Activated CD8-positive, alpha-beta memory T cell treated with anti-CD3 and anti-CD28 coated beads for 48 hours (primary cell): ENCODE data around the gene OR7G2.
"Not testable (repeated sequence)": the region's sequence is repeated elsewhere in the genome, so short reads cannot be mapped to it uniquely, and the experiment has no call there.

Experiments used
- DNase-seq, 3 experiments: peaks; one replicate each; pipeline ENCODE4 v3.0.0-alpha.2; 2020; ENCODE audit warnings: low read depth in 2 of 3, low spot score in 2 of 3

The OR7G2 gene

DNA sequence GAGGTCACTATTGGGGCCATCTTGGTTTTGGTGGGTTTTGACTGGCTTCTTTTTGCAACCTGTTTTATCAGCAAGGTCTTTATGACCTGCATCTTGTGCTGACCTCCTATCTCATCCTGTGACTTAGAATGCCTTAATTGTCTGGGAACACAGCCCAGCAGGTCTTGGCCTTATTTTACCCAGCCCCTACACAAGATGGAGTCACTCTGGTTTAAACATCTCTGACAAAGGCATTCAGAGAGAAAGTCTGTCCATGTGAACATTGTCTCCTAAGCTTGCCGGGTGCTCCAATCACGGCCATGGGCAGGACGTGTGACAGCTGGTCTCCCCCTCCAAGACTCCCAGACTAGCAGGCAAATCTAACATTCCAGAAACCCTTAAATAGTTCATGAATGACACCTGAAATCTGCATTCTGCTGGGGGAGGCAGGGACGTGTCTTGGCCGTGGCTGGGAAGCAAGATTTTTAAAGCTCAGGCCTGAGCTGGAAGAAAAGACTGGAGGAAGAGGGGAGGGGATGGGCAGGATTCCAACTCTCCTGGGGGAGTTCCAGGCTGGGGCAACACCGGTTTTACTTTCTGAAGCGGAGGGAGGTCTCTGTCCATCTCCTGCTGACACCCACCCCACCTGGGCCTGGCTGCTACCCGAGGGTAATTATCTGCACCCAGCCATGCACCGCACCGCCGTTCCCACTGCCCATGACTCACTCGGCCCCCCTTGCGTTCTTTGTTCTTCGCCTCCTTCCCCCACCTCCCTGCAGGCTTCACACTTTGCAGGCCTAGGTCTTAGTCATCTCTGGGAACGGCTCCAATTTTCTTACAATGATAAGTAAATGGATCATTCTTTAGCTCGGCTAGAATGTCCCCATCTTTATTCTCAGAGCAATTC lies 32.0 kb downstream of the OR7G2 start:
- DNase-seq: no peak

DNA sequence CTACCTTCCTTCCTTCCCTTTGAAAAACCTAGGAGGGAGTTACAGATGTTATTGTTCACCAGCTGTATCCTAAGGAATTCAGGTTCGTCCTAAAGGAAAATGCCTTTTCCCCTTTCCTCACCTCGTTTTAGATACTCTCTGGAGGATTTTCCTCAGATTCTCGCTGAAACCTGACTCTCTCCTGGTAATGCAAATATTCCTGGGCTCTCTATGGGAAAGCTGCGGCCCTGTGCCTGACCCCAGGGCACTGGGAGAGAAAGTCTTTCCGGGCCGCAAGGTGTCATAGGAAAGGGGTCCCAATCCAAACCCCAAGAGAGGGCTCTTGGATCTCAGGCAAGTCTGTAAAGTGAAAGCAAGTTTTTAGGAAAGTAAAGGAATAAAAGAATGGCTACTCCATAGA lies 33.5 kb downstream of the OR7G2 start:
- no peak for DNase-seq

- not testable (repeated sequence) for DNase-seq
Observed at GRCh38 chr19:9071720-9072119, 35.6 kb downstream of the OR7G2 start.

- no peak for DNase-seq
Observed at GRCh38 chr19:9070066-9070465, 37.2 kb downstream of the OR7G2 start.

DNA sequence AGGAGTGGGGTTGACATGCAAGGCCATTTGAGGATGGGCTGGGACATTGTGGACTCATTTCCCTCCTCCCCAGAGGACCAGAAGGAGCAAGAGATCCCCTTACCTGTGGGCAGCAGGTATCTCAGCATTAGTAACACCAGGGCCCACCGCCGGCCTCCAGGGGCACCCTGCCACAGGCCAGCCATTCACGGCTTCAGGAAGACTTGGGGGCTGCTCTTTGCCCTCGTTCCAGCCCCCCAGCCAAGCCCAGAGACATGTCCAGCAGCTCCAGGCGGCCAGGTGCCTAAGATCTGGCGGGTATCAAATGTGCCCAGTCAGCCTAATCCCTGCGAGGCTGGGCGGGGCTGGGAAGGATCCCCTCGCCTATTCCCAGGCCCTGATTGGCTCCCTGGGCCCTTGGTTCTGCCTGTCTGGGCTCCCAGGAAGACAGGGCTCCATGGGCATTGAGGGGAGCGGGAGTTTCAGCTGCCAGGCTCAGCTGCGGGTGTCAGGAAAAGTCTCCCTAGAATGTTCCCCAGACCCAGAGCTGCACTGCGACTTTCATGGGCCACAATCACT lies 41.7 kb downstream of the OR7G2 start:
- no peak for DNase-seq

GRCh38 chr19:9061879-9062278 lies 45.4 kb downstream of the OR7G2 start:
- DNase-seq: no peak

DNA sequence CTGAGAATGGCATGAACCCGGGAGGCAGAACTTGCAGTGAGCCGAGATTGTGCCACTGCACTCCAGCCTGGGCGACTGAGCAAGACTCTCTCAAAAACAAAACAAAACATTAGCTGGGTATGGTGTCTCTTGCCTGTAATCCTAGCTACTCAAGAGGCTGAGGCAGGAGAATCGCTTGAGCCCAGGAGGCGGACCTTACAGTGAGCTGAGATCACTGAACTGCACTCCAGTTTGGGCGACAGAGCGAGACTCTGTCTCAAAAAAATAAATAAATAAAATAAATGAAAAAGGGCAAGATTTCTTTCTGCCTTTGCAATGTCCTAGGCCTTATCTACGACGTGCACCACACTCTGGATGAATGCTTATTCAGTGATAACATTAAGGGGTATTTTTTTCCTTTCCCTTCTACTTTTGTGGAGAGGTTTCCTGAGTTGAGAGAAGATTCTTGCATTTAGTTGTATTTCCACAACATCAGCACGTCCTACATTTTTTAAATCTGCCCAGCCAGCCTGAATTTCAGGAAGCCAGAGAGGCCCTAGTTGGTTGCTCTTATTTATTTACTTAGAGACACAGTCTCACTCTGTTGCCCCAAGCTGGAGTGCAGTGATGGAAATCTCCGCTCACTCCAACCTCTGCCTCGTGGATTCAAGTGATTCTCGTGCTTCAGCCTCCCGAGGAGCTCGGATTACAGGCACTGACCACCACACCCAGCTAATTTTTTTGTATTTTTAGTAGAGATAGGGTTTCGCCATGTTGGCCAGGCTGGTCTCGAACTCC lies 46.5 kb downstream of the OR7G2 start:
- DNase-seq: no peak

DNA sequence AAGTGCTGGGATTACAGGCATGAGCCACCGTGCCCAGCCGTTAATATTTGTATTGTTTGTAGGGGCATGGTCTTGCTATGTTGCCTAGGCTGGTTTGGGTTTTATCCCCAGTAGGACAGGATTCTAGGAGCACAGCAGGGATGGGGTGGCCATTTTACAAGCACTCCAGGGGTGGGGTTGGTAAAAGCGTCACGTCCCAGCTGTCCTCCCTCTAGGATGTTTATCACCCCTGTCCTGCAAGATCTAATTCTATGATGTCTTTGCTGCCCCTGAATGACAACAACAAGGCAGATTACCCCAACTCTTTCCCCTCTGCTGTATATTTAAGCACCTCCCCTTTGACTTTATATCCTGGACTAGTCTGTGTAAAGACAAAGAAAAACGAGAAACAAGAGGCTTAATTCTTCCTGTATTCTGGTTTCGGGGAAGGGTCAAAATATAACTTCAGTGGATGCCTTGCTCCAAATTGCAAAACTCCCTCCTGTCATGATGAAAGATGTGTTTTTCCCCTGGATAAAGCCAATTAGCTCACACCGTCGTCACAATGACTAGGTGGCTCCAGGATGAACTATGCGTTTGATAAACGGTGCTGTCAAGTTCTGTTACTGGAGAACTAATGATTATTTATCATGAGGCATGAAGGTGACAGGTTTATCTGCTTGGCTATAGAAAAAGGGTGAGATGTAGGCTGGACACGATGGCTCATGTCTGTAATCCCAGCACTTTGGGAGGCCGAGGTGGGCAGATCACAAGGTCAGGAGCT lies 48.2 kb downstream of the OR7G2 start:
- DNase-seq: no peak

DNA sequence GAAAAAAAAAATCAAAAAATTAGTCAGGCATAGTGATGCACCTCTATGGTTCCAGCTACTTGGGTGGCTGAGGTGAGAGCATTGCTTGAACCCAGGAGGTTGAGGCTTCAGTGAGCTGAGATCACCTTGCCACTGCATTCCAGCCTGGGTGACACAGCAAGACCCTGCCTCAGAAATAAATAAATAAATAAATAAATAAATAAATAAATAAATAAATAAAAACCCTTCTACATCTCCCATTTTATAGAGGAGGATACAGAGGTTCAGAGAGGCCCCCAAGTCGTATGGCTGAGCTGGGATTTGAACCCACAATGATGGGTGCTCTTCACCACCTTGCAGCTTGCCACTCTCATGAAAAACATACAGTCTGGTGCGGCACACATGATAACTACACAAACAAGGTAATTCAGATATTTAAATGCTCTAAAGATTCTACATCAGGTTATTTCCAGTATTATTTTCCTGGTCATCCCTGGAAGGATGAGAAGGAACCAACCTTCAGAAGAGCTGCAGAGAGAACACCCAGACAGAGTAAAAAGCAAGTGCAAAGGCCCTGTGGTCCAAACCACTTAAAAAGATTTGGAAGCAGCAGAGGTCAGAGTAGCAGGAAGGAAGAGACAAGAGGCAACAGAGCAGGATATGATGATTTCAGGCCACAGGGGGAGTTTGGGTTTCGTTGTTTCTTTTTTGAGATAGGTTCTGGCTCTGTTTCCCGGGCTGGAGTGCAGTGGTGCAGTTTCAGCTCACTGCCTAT lies 49.6 kb downstream of the OR7G2 start:
- no peak for DNase-seq

GRCh38 chr19:9056131-9056530 lies 51.1 kb downstream of the OR7G2 start:
- DNase-seq: not testable (repeated sequence)

GRCh38 chr19:9054765-9055164 lies 52.5 kb downstream of the OR7G2 start:
- DNase-seq: no peak

GRCh38 chr19:9054207-9054606 lies 53.1 kb downstream of the OR7G2 start:
- DNase-seq: no peak

DNA sequence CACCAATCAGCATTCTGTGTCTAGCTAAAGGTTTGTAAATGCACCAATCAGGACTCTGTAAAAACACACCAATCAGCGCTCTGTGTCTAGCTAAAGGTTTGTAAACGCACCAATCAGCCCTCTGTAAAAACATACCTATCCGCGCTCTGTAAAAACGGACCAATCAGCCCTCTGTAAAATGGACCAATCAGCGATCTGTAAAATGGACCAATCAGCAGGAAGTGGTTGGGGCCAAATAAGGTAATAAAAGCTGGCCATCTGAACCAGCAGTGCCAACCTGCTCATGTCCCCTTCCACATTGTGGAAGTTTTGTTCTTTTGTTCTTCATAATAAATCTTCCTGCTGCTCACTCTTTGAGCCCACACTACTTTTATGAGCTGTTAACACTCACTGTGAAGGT lies 53.6 kb downstream of the OR7G2 start:
- not testable (repeated sequence) for DNase-seq

DNA sequence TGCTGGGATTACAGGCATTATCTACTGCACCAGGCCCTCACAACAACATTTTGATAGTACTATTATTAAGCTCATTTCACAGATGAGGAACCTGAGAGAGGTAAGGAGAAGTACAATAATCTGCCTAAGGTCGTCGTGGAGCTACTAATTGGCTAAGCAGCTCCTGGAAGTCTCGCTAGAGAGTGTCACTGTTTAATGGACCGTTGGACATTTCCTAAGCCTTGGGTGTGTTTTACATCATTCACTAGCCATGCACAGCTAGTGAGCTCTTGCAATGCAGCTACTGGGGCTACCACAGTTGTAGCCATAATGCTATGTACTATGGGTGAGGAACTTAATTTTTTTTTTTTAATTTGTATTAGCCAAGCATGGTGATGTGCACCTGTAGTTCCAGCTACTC lies 54.4 kb downstream of the OR7G2 start:
- no peak for DNase-seq
